IMR-90 (cell line): ENCODE data around the gene TIGD3. TPM values are rescaled to one million over a fixed set of nuclear protein-coding genes. Genes with fewer than 3 reads are reported as not detected.
A peak's percentile ranks its signal among the peaks of the same experiment; 100 is the strongest.

Source experiments
- ATAC-seq: fragments of 200-7000 bp; cut with Tn5 transposase; 2 replicates; pipeline ENCODE4 v1.9.1; 2020; ENCODE audit warnings: low read depth, mild to moderate bottlenecking, moderate library complexity
- BruUV-seq: library from RNA; stranded (reverse); fragments of 400-500 nt; replicated peaks from 2 replicates; lab custom pipeline; 2021; lab: Mats Ljungman, UMichigan
- CTCF ChIA-PET: fragments of 300-600 bp; formaldehyde crosslinking; extraction: SDS; loops from one replicate; lab custom pipeline; 2021; ENCODE audit warnings: antibody characterized with exemption; lab: Yijun Ruan, JAX
- POLR2A ChIA-PET: fragments of 300-600 bp; sonication (Branson Sonifier 250); formaldehyde crosslinking; loops from one replicate; lab custom pipeline; 2022; ENCODE audit warnings: antibody characterized with exemption; ENCODE audit not compliant: unreplicated experiment; lab: Charles Lee
- DNase-seq: peaks from one replicate; pipeline ENCODE4 v3.0.0; 2013
- H2AFZ ChIP-seq: replicated peaks from 2 replicates; pipeline ENCODE3; 2013; ENCODE audit warnings: low read length, mild to moderate bottlenecking; ENCODE audit not compliant: poor library complexity
- H2AK5ac ChIP-seq: 2 replicates; pipeline ENCODE4 v1.6.1; 2013; ENCODE audit warnings: low read depth, low read length, inconsistent platforms
- H2AK9ac ChIP-seq: replicated peaks from 2 replicates; pipeline ENCODE3; 2013; ENCODE audit warnings: mild to moderate bottlenecking, low read depth, low read length, moderate library complexity; ENCODE audit not compliant: poor library complexity
- H2BK120ac ChIP-seq: 2 replicates; pipeline ENCODE4 v1.6.1; 2013; ENCODE audit warnings: low read depth, low read length, inconsistent platforms
- H2BK15ac ChIP-seq: 3 replicates; pipeline ENCODE4 v1.6.1; 2013; ENCODE audit warnings: low read depth, low read length, inconsistent platforms
- H2BK20ac ChIP-seq: 2 replicates; pipeline ENCODE4 v1.6.1; 2013; ENCODE audit warnings: low read depth, mild to moderate bottlenecking, inconsistent platforms, low read length, moderate library complexity
- H2BK5ac ChIP-seq: 2 replicates; pipeline ENCODE4 v1.6.1; 2013; ENCODE audit warnings: mild to moderate bottlenecking, low read depth, low read length, inconsistent platforms; ENCODE audit not compliant: poor library complexity, severe bottlenecking
- H3K14ac ChIP-seq: replicated peaks from 2 replicates; pipeline ENCODE4 v1.6.1; 2013; ENCODE audit warnings: low read depth, low read length, inconsistent platforms
- H3K18ac ChIP-seq: 2 replicates; pipeline ENCODE4 v1.6.1; 2013; ENCODE audit warnings: low read depth, low read length, control low read depth
- H3K23ac ChIP-seq: 2 replicates; pipeline ENCODE4 v1.6.1; 2013; ENCODE audit warnings: low read depth, low read length, inconsistent platforms
- H3K27ac ChIP-seq: 2 replicates; pipeline ENCODE4 v1.5.1; 2013; ENCODE audit warnings: mild to moderate bottlenecking, control low read depth, low read length; ENCODE audit not compliant: insufficient read depth
- H3K27me3 ChIP-seq: 2 replicates; pipeline ENCODE4 v1.6.1; 2013; ENCODE audit warnings: low read length; ENCODE audit not compliant: control insufficient read depth, insufficient read depth
- H3K36me3 ChIP-seq: 2 replicates; pipeline ENCODE4 v1.6.1; 2013; ENCODE audit warnings: low read length, mixed read lengths; ENCODE audit not compliant: control insufficient read depth, insufficient read depth
- H3K4ac ChIP-seq: 2 replicates; pipeline ENCODE4 v1.6.1; 2013; ENCODE audit warnings: low read depth, low read length, inconsistent platforms
- H3K4me1 ChIP-seq: 2 replicates; pipeline ENCODE4 v1.6.1; 2013; ENCODE audit warnings: low read length, mixed read lengths; ENCODE audit not compliant: control insufficient read depth, insufficient read depth
- H3K4me2 ChIP-seq: 2 replicates; pipeline ENCODE4 v1.6.1; 2013; ENCODE audit warnings: low read depth, mild to moderate bottlenecking, control low read depth, low read length, moderate library complexity
- H3K4me3 ChIP-seq: 2 replicates; pipeline ENCODE4 v1.5.1; 2013; ENCODE audit warnings: low read depth, mild to moderate bottlenecking, control low read depth, low read length, moderate library complexity; ENCODE audit not compliant: insufficient read depth
- H3K56ac ChIP-seq: 2 replicates; pipeline ENCODE4 v1.6.1; 2013; ENCODE audit warnings: low read length, inconsistent platforms; ENCODE audit not compliant: insufficient read depth; ENCODE audit errors: extremely low read depth
- H3K79me1 ChIP-seq, 2 experiments: 2 replicates each; pipeline ENCODE4 v1.6.1; 2013; ENCODE audit warnings: low read length in 2 of 2, inconsistent platforms in 1 of 2, low read depth in 1 of 2
- H3K9ac ChIP-seq: 2 replicates; pipeline ENCODE4 v1.6.1; 2013; ENCODE audit warnings: low read depth, low read length, control low read depth
- H3K9me1 ChIP-seq: 2 replicates; pipeline ENCODE4 v1.6.1; 2013; ENCODE audit warnings: low read length, inconsistent platforms; ENCODE audit not compliant: insufficient read depth
- H3K9me3 ChIP-seq: 2 replicates; pipeline ENCODE4 v1.6.1; 2013; ENCODE audit warnings: low read length; ENCODE audit not compliant: control insufficient read depth, insufficient read depth
- H4K20me1 ChIP-seq: 2 replicates; pipeline ENCODE4 v1.6.1; 2013; ENCODE audit warnings: low read length, inconsistent platforms; ENCODE audit not compliant: insufficient read depth
- H4K5ac ChIP-seq: 2 replicates; pipeline ENCODE4 v1.6.1; 2013; ENCODE audit warnings: mild to moderate bottlenecking, low read depth, low read length, control low read depth
- H4K8ac ChIP-seq, 2 experiments: 2 replicates each; pipeline ENCODE4 v1.6.1; 2013; ENCODE audit warnings: low read depth in 2 of 2, low read length in 2 of 2, control low read depth in 1 of 2, inconsistent platforms in 1 of 2
- H4K91ac ChIP-seq: 2 replicates; pipeline ENCODE4 v1.6.1; 2013; ENCODE audit warnings: low read depth, low read length, inconsistent platforms; ENCODE audit not compliant: insufficient read depth
- BHLHE40 ChIP-seq: fragments of 150-350 bp; IDR thresholded peaks from 2 replicates; pipeline ENCODE4 v1.6.1; 2016; ENCODE audit warnings: mild to moderate bottlenecking, low read depth, low read length
- CEBPB ChIP-seq: IDR thresholded peaks from 2 replicates; pipeline ENCODE4 v1.6.1; 2012; ENCODE audit warnings: low read depth, low read length, improper control_type of control experiment
- CHD1 ChIP-seq: IDR thresholded peaks from 2 replicates; pipeline ENCODE4 v1.6.1; 2012; ENCODE audit warnings: low read depth, low read length, improper control_type of control experiment
- CTCF ChIP-seq: conservative IDR thresholded peaks from 2 replicates; pipeline ENCODE4 v1.5.1; 2012; ENCODE audit warnings: mild to moderate bottlenecking, low read depth, low read length, improper control_type of control experiment
- FOS ChIP-seq: fragments of 150-350 bp; IDR thresholded peaks from 2 replicates; pipeline ENCODE4 v1.6.1; 2016; ENCODE audit warnings: low read depth, low read length
- MAZ ChIP-seq: IDR thresholded peaks from 2 replicates; pipeline ENCODE4 v1.6.1; 2012; ENCODE audit warnings: low read depth, mild to moderate bottlenecking, low read length, improper control_type of control experiment, moderate library complexity, borderline replicate concordance
- MXI1 ChIP-seq: IDR thresholded peaks from 2 replicates; pipeline ENCODE4 v1.6.1; 2012; ENCODE audit warnings: low read depth, mild to moderate bottlenecking, low read length, moderate library complexity, borderline replicate concordance
- NFE2L2 ChIP-seq: fragments of 150-350 bp; IDR thresholded peaks from 2 replicates; pipeline ENCODE4 v1.6.1; 2016; ENCODE audit warnings: low read depth, mild to moderate bottlenecking, low read length
- POLR2A ChIP-seq: IDR thresholded peaks from 2 replicates; pipeline ENCODE4 v1.6.1; 2012; ENCODE audit warnings: mild to moderate bottlenecking, low read depth, low read length
- RAD21 ChIP-seq: IDR thresholded peaks from 2 replicates; pipeline ENCODE4 v1.6.1; 2012; ENCODE audit warnings: low read length, improper control_type of control experiment
- RCOR1 ChIP-seq: IDR thresholded peaks from 2 replicates; pipeline ENCODE4 v1.6.1; 2012; ENCODE audit warnings: mild to moderate bottlenecking, low read length, improper control_type of control experiment; ENCODE audit not compliant: insufficient replicate concordance
- SMC3 ChIP-seq: fragments of 150-350 bp; IDR thresholded peaks from 2 replicates; pipeline ENCODE4 v1.6.1; 2016; ENCODE audit warnings: low read depth, mild to moderate bottlenecking, antibody characterized with exemption, low read length, moderate library complexity
- whole genome bisulfite sequencing, 2 experiments: methylation state at CpG; one replicate each; pipeline versions ENCODE4 v1.1.5 to v1.1.7; 2013; ENCODE audit warnings: missing lambda C conversion rate in 2 of 2; ENCODE audit not compliant: insufficient read length in 1 of 2; ENCODE audit errors: extremely low coverage in 2 of 2; 5-methylcytosine and 5-hydroxymethylcytosine counted together
- dilution Hi-C: fragments of 300-500 bp; cut with HindIII; formaldehyde crosslinking; loops from one replicate; pipeline ENCODE4 v1.14.3; 2018; ENCODE audit warnings: low sequenced_read_pairs; ENCODE audit not compliant: unreplicated experiment
- in situ Hi-C: fragments of 300-500 bp; cut with MboI; formaldehyde crosslinking; loops from 3 replicates; pipeline ENCODE4 v1.14.3; 2019; ENCODE audit warnings: low sequenced_read_pairs, inconsistent platforms, mixed read lengths
- intact Hi-C: fragments of 100-400 bp; cut with micrococcal nuclease; formaldehyde crosslinking; loops from 2 replicates; pipeline ENCODE4 v1.10.0; 2022
- polyA plus RNA-seq, 3 experiments: library from polyadenylated mRNA; depleted of rRNA; stranded (reverse); fragments of >200 nt; gene quantifications; 2 replicates each; pipeline ENCODE4 v1.2.3, GENCODE V29; 2012; ENCODE audit warnings: low replicate concordance in 1 of 3
- total RNA-seq: library from RNA; depleted of rRNA; stranded (reverse); fragments of >200 nt; gene quantifications from 2 replicates; pipeline ENCODE4 v1.2.3, GENCODE V29; 2012

TIGD3 gene
- total and polyA plus RNA-seq, 2 of the 4 experiments (the other 2 are of a cell fraction): 0.12 TPM; not detected in 1

- no peak overlapping the region for H3K4ac ChIP-seq
- H4K20me1 ChIP-seq: peaks cover 6% of the 10 kb centered on the region
- H3K18ac ChIP-seq: no peak overlapping the region
- H3K9ac ChIP-seq: no peak overlapping the region
- no peaks in the 10 kb centered on the region for H3K36me3 ChIP-seq
- H3K14ac ChIP-seq: no peak overlapping the region
- H3K9me3 ChIP-seq: no peaks in the 10 kb centered on the region
- H2AK9ac ChIP-seq: no peak overlapping the region
- no peak for DNase-seq
- ATAC-seq: no peak
- peaks cover 15% of the 10 kb centered on the region for H3K4me1 ChIP-seq
- no peak overlapping the region for H3K4me2 ChIP-seq
- peaks cover 8 to 34% of the 10 kb centered on the region in 2 experiments for H3K79me1 ChIP-seq
- H3K27ac ChIP-seq: no peak overlapping the region
- ChIA-PET CTCF (no interaction called here), POLR2A (interaction anchor here (1.7 kb wide), 1 partner anchor 44 kb away, joined by 5 read pairs; the partner anchor contains the start of gene NEAT1)
- peak overlapping the region; percentile 34; the same call in 1 of the 2 replicates for H4K91ac ChIP-seq
- H2BK5ac ChIP-seq: no peak overlapping the region
- peaks cover 11% of the 10 kb centered on the region; the same call in 1 of the 2 replicates for H3K9me1 ChIP-seq
- no peak overlapping the region for H2BK20ac ChIP-seq
- WGBS, 2 experiments: 93% methylated on average over 3 of the region's 14 CpGs; no CpG with 5 or more reads in 1 of the 2 experiments
- intact Hi-C loops (no loop called here), dilution Hi-C loops (no loop called here), in situ Hi-C loops (no loop called here)
- H2BK15ac ChIP-seq: no peak overlapping the region
- no peak overlapping the region for H3K23ac ChIP-seq
- no peak overlapping the region for H3K56ac ChIP-seq
- H3K4me3 ChIP-seq: no peak overlapping the region
- no peaks in the 10 kb centered on the region for H3K27me3 ChIP-seq
- peak overlapping the region; percentile 82; the same call in 1 of the 2 replicates for H2AK5ac ChIP-seq
- no peak overlapping the region for H4K5ac ChIP-seq
- no peak overlapping the region for H2AFZ ChIP-seq
- no TSS peak for BruUV-seq
- no peak overlapping the region for H2BK120ac ChIP-seq
- no peak overlapping the region for H4K8ac ChIP-seq
- TF ChIP-seq RCOR1 (no peak), CEBPB (no peak), MXI1 (no peak), MAZ (no peak), NFE2L2 (no peak), POLR2A (no peak), CTCF (no peak), BHLHE40 (no peak), SMC3 (no peak), FOS (no peak), CHD1 (no peak), RAD21 (no peak)
Measured at GRCh38 chr11:65378928-65379638, 24.5 kb downstream of the TIGD3 start.
